OCI-LY1 (cell line): ENCODE measurements around the gene CSNK1E.

Experiments used
- H2AFZ ChIP-seq: fragments of 200-600 bp; sonication (generic), shearing (Covaris generic); 2 replicates; pipeline ENCODE4 v1.6.0; 2014; ENCODE audit warnings: antibody characterized with exemption, mild to moderate bottlenecking, low read length
- H3F3A ChIP-seq: fragments of 200-600 bp; sonication (generic), shearing (Covaris generic); 2 replicates; pipeline ENCODE4 v1.6.0; 2014; ENCODE audit warnings: mild to moderate bottlenecking, antibody characterized with exemption, low read length, moderate library complexity; ENCODE audit not compliant: insufficient read depth
- H3K27ac ChIP-seq: fragments of 200-600 bp; sonication (generic); 2 replicates; pipeline ENCODE4 v1.5.1; 2014; ENCODE audit warnings: low read length, mixed run types, mild to moderate bottlenecking, low read depth; ENCODE audit not compliant: poor library complexity, severe bottlenecking
- H3K27me3 ChIP-seq: fragments of 200-600 bp; sonication (generic); 2 replicates; pipeline ENCODE4 v1.6.0; 2014; ENCODE audit warnings: antibody characterized with exemption, mild to moderate bottlenecking, low read length, moderate library complexity; ENCODE audit not compliant: insufficient read depth
- H3K36me3 ChIP-seq: fragments of 200-600 bp; sonication (generic); 2 replicates; pipeline ENCODE4 v1.6.1; 2014; ENCODE audit warnings: mild to moderate bottlenecking, antibody characterized with exemption, low read length, moderate library complexity, mixed read lengths; ENCODE audit not compliant: insufficient read depth
- H3K4me1 ChIP-seq: fragments of 200-600 bp; sonication (generic); 2 replicates; pipeline ENCODE4 v1.5.1; 2014; ENCODE audit warnings: mild to moderate bottlenecking, low read length, moderate library complexity; ENCODE audit not compliant: insufficient read depth, severe bottlenecking
- H3K4me2 ChIP-seq: fragments of 200-600 bp; sonication (generic), shearing (Covaris generic); 2 replicates; pipeline ENCODE4 v1.6.1; 2014; ENCODE audit warnings: low read length
- H3K4me3 ChIP-seq: fragments of 200-600 bp; sonication (generic); 2 replicates; pipeline ENCODE4 v1.5.1; 2014; ENCODE audit warnings: low read length, low read depth, mild to moderate bottlenecking, mixed read lengths; ENCODE audit not compliant: poor library complexity, severe bottlenecking
- H3K79me2 ChIP-seq: fragments of 200-600 bp; shearing (Covaris generic); 2 replicates; pipeline ENCODE4 v1.6.1; 2016; ENCODE audit warnings: mixed run types, low read length, mixed read lengths; ENCODE audit not compliant: insufficient read depth
- H3K9ac ChIP-seq: fragments of 200-600 bp; sonication (generic), shearing (Covaris generic); 2 replicates; pipeline ENCODE4 v1.6.1; 2014; ENCODE audit warnings: mild to moderate bottlenecking, low read length, mixed read lengths
- H3K9me2 ChIP-seq: fragments of 200-600 bp; sonication (generic), shearing (Covaris generic); 2 replicates; pipeline ENCODE4 v1.6.1; 2014; ENCODE audit warnings: low read depth, mild to moderate bottlenecking, low read length, mixed read lengths
- H3K9me3 ChIP-seq: fragments of 200-600 bp; shearing (Covaris generic); 2 replicates; pipeline ENCODE4 v1.6.1; 2014; ENCODE audit warnings: low read length, mixed read lengths
- H4K20me1 ChIP-seq: fragments of 200-600 bp; sonication (generic), shearing (Covaris generic); 2 replicates; pipeline ENCODE4 v1.6.0; 2016; ENCODE audit warnings: mild to moderate bottlenecking, low read length; ENCODE audit not compliant: insufficient read depth
- EZH2 ChIP-seq: fragments of 200-600 bp; sonication (generic), shearing (Covaris generic); IDR thresholded peaks from 2 replicates; pipeline ENCODE4 v1.8.0; 2017; ENCODE audit warnings: borderline replicate concordance, mixed run types, mild to moderate bottlenecking, antibody characterized with exemption, low read length, moderate library complexity, mixed read lengths
- TF ChIP-seq, protein P1 (sequence below): fragments of 200-600 bp; sonication (generic), shearing (Covaris generic); IDR thresholded peaks from 2 replicates; pipeline ENCODE4 v1.5.1; 2017; ENCODE audit warnings: mild to moderate bottlenecking, antibody characterized with exemption, low read length, moderate library complexity, mixed read lengths

CSNK1E gene

DNA sequence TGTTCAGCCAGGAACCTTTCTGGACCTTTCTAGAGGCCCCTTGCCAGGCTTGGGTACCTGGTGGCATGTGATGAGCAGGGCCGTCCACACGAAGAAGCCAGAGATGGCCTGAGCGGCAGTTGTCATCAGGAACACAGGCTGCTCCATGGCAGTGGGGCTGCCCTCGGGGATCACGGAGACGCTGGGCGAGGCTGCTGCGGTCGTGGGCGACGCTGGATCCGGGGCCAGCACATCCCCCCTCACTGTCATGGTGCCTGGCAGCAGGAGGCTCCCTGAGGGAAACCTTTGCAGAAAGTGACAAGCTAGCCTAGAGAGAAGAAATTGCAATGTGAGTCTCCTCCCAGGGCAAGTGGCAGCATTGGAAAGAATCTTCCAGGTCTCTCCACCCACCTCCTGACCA lies 69.5 kb downstream of the CSNK1E start:
- no peaks in the 10 kb centered on the region for H3K79me2 ChIP-seq
- peaks cover 7% of the 10 kb centered on the region; the same call in 1 of the 2 replicates for H3K9me3 ChIP-seq
- H3F3A ChIP-seq, result no peaks in the 10 kb centered on the region
- no peaks in the 10 kb centered on the region for H3K9me2 ChIP-seq
- H4K20me1 ChIP-seq, result no peaks in the 10 kb centered on the region
- no peak overlapping the region for H2AFZ ChIP-seq
- H3K4me2 ChIP-seq, result no peak overlapping the region
- no peak overlapping the region for H3K4me3 ChIP-seq
- no peaks in the 10 kb centered on the region for H3K4me1 ChIP-seq
- H3K9ac ChIP-seq, result no peak overlapping the region
- H3K27me3 ChIP-seq, result no peaks in the 10 kb centered on the region; the same call in 1 of the 2 replicates
- no peak overlapping the region for H3K27ac ChIP-seq
- no peak for TF ChIP-seq EZH2
- TF ChIP-seq, protein P1, sequence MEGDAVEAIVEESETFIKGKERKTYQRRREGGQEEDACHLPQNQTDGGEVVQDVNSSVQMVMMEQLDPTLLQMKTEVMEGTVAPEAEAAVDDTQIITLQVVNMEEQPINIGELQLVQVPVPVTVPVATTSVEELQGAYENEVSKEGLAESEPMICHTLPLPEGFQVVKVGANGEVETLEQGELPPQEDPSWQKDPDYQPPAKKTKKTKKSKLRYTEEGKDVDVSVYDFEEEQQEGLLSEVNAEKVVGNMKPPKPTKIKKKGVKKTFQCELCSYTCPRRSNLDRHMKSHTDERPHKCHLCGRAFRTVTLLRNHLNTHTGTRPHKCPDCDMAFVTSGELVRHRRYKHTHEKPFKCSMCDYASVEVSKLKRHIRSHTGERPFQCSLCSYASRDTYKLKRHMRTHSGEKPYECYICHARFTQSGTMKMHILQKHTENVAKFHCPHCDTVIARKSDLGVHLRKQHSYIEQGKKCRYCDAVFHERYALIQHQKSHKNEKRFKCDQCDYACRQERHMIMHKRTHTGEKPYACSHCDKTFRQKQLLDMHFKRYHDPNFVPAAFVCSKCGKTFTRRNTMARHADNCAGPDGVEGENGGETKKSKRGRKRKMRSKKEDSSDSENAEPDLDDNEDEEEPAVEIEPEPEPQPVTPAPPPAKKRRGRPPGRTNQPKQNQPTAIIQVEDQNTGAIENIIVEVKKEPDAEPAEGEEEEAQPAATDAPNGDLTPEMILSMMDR, result no peak
- no peaks in the 10 kb centered on the region for H3K36me3 ChIP-seq

DNA sequence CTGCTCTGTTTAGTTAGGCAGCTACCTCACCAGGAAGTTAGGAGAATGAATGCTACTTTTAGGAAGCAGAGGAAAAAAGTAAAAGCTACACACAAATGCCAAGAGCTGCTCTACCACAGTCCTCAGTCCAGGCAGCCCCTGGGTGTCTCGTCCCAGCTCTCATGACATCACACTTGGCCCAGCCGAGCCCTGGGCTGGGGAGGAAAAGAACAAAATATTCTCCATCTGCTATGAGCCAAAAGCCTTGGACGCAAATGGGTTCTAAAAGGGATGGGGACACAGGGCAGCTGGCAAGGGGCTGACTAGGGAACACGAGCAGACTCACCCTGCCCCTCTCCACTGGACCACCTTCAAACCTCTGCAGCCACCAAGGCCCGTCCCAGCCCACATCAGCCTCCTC lies 70.5 kb downstream of the CSNK1E start:
- Histone ChIP-seq H3K4me3 (no peak overlapping the region), H3K9me3 (peaks cover 7% of the 10 kb centered on the region; the same call in 1 of the 2 replicates), H3K79me2 (no peaks in the 10 kb centered on the region), H3K4me1 (no peaks in the 10 kb centered on the region), H3K9ac (no peak overlapping the region), H3K36me3 (no peaks in the 10 kb centered on the region), H3K9me2 (no peaks in the 10 kb centered on the region), H3K4me2 (no peak overlapping the region), H4K20me1 (no peaks in the 10 kb centered on the region), H3K27ac (no peak overlapping the region), H2AFZ (no peak overlapping the region), H3F3A (no peaks in the 10 kb centered on the region), H3K27me3 (no peaks in the 10 kb centered on the region; the same call in 1 of the 2 replicates)
- TF ChIP-seq EZH2, result no peak
- TF ChIP-seq, protein P1, result no peak

DNA sequence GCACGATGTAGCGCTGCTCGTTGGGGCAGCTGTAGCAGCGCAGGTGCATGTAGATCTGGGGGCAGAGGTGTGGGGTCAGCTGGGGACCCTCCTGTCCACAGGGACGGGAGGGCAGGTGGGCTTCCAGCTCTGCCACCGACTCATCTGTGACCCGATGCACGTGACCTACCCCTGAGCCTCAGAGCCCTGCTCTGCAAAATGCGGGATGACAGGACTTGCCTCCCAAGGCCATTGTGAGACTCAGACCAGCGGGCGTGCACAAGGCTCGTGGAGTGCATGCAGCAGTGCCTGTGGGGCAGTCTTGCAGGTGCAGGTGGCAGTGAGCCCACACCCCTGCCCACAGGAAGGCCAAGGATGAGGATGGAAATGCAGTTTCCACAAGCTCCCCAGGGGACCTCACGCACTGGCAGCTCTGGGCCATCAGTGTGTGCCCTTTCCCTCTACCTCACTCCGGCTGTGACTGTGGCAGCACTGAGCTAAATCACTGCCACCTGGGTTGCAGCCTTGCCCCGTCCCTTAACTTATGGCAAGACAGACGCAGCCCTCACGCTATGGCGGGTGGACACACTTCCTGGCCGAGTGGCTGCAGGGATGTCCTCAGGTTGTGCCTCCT lies 71.1 kb downstream of the CSNK1E start:
- Histone ChIP-seq H3K4me1 (no peaks in the 10 kb centered on the region), H3K27me3 (no peaks in the 10 kb centered on the region; the same call in 1 of the 2 replicates), H3K4me2 (no peak overlapping the region), H3K36me3 (no peaks in the 10 kb centered on the region), H3K4me3 (no peak overlapping the region), H3K9me3 (peaks cover 7% of the 10 kb centered on the region; the same call in 1 of the 2 replicates), H3K9ac (no peak overlapping the region), H3K9me2 (no peaks in the 10 kb centered on the region), H3F3A (no peaks in the 10 kb centered on the region), H4K20me1 (no peaks in the 10 kb centered on the region), H2AFZ (no peak overlapping the region), H3K27ac (no peak overlapping the region), H3K79me2 (no peaks in the 10 kb centered on the region)
- TF ChIP-seq, protein P1, result no peak
- no peak for TF ChIP-seq EZH2
